GM12875 (cell line): Measurements from ENCODE around the gene FBLIM1.

ENCODE experiments used
- H3K4me3 ChIP-seq: one replicate; pipeline ENCODE4 v1.5.1; 2011; ENCODE audit warnings: low read depth, low read length, control low read depth
- CTCF ChIP-seq: IDR thresholded peaks from 2 replicates; pipeline ENCODE4 v1.5.1; 2011; ENCODE audit warnings: low read depth, mild to moderate bottlenecking, control low read depth, inconsistent platforms, low read length, moderate library complexity, borderline replicate concordance; ENCODE audit not compliant: insufficient read depth

FBLIM1 gene

GRCh38 chr1:15761366-15762128, 3.0 kb downstream of the FBLIM1 start:
- H3K4me3 ChIP-seq = no peak overlapping the region
- no peak for TF ChIP-seq CTCF

GRCh38 chr1:15762546-15762945, 4.0 kb downstream of the FBLIM1 start:
- H3K4me3 ChIP-seq = no peak overlapping the region
- TF ChIP-seq CTCF = no peak

GRCh38 chr1:15764269-15764764, 5.7 kb downstream of the FBLIM1 start:
- TF ChIP-seq CTCF = no peak
- H3K4me3 ChIP-seq = no peak overlapping the region

- no peak for TF ChIP-seq CTCF
- H3K4me3 ChIP-seq = no peak overlapping the region
Measured at GRCh38 chr1:15764890-15765289, 6.3 kb downstream of the FBLIM1 start.

- no peak overlapping the region for H3K4me3 ChIP-seq
- TF ChIP-seq CTCF = no peak
Measured at GRCh38 chr1:15765495-15766194, 7.0 kb downstream of the FBLIM1 start.

- no peak overlapping the region for H3K4me3 ChIP-seq
- TF ChIP-seq CTCF = no peak
Measured at GRCh38 chr1:15767941-15768340, 9.3 kb downstream of the FBLIM1 start.
